Activated naive CD4-positive, alpha-beta T cell treated with anti-CD3 and anti-CD28 coated beads, Interleukin-2, amount 50 U/mL, for 72 hours (primary cell): ENCODE measurements around the gene ST3GAL4. TPM values are rescaled to one million over a fixed set of nuclear protein-coding genes. Genes with fewer than 3 reads are reported as not detected.

Experiments used
- ATAC-seq, 2 donors: fragments of 150-1000 bp; cut with Tn5 transposase; 2 replicates each; pipeline ENCODE4 v1.10.0; 2021; ENCODE audit warnings: mild to moderate bottlenecking in 2 of 2, moderate library complexity in 2 of 2
- DNase-seq, 2 donors: peaks; one replicate each; pipeline ENCODE4 v3.0.0; 2021 to 2022; ENCODE audit warnings: low spot score in 2 of 2
- H3K27ac Mint-ChIP-seq, 2 donors: one replicate each; pipeline ENCODE4 v1.8.0; 2022; ENCODE audit warnings: mild to moderate bottlenecking in 2 of 2, mixed read lengths in 2 of 2
- H3K36me3 Mint-ChIP-seq, 2 donors: one replicate each; pipeline ENCODE4 v1.8.0; 2022; ENCODE audit warnings: mixed read lengths in 2 of 2
- H3K9me3 Mint-ChIP-seq, 2 donors: one replicate each; pipeline ENCODE4 v1.8.0; 2022; ENCODE audit warnings: mixed read lengths in 2 of 2
- total RNA-seq, 2 donors: library from RNA; stranded (reverse); gene quantifications; one replicate each; pipeline ENCODE4 v1.2.3, GENCODE V29; 2022

The ST3GAL4 gene
- total RNA-seq, 2 donors from 2014 or later, result 7.2 to 10.5 TPM

DNA sequence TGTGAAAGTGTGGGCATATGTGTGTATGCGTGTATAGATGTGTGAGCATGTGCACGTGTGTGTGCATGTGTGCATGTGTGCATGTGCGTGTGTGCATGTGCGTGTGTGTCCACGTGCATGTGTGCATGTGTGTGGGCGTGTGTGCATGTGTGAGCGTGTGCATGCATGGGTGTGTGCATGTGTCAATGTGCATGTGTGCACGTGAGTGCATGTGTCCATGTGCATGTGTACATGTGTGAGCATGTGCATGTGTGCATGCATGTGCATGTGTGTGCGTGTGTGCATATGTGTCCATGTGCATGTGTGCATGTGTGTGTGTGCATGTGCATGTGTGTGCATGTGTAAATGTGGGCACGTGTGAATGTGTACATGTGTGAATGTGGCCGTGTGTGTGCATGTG is 95.3 kb downstream of the ST3GAL4 start:
- no peak for DNase-seq
- Mint-ChIP-seq H3K36me3 (peaks cover 4 to 9% of the 10 kb centered on the region in 2 donors), H3K9me3 (peaks cover 15 to 21% of the 10 kb centered on the region in 2 donors), H3K27ac (no peak overlapping the region)
- no peak for ATAC-seq

DNA sequence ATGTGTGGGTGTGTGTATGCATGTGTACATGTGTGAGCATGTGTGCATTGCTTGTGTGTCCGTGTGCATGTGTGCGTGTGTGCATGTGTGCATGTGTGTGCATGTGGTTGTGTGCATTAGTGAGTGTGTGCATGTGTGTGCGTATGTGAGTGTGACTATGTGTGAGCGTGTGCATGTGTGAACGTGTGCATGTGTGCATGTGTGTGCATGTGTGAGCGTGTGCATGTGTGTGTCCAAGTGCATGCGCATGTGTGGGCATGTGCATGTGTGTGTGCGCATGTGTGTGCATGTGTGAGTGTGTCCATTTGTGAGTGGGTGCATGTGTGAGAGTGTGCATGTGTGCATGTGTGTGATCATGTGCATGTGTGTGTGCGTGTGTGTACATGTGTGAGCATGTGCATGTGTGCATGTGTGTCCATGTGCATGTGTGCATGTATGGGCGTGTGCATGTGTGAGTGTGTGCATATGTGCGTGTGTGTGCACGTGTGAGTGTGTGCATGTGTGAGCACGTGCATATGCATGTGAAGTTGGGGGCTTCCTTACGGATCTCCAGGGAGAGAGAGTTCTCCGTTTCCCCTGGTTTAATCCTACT is 95.8 kb downstream of the ST3GAL4 start:
- Mint-ChIP-seq H3K27ac (no peak overlapping the region), H3K36me3 (peaks cover 4 to 9% of the 10 kb centered on the region in 2 donors), H3K9me3 (peaks cover 15 to 21% of the 10 kb centered on the region in 2 donors)
- no peak for DNase-seq
- no peak for ATAC-seq

DNA sequence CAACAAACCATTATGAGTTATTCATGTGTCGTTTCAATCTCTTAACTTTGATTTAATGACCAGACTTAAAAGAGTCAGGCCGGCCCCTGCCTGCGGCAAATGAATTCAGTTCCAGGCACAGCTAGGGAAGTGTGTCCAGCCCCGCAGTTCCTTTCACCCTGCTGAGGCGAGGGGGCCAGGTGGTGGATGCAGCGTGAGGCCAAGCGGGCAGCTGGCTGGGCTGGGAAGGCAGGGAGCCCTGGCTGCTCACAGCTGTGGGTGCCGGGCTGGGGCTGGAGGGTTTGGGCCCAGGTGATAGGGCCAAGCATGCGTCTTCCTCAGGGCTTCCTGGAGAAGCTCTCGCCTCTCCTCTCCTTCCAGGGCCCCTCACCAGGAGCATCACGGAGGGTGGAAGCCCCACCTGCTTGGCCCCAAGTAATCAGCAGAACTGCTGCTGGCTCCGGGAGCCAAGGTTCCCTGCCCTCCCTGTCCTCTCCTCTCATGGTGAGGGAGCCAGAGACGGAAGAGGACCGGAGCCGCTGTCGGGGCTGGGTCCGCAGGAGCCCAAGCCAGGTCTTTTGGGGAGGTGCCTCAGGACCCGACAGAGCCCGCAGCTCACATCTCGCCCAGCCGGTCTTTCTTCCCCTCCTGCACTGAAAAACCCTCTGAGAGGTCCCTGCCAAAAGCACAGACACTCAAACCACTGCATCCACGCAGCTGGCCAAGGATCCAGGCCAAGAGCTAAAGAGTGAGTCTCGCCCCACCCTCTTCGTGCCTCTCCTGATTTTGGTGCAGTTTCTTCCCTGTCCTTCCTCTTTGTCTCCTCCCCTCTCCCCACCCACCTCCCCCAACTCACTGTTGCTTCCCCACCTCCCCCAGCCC is 97.0 kb downstream of the ST3GAL4 start:
- Mint-ChIP-seq H3K9me3 (peaks cover 15 to 21% of the 10 kb centered on the region in 2 donors), H3K36me3 (peaks cover 4 to 9% of the 10 kb centered on the region in 2 donors), H3K27ac (no peak overlapping the region)
- ATAC-seq, result no peak
- DNase-seq, result no peak

DNA sequence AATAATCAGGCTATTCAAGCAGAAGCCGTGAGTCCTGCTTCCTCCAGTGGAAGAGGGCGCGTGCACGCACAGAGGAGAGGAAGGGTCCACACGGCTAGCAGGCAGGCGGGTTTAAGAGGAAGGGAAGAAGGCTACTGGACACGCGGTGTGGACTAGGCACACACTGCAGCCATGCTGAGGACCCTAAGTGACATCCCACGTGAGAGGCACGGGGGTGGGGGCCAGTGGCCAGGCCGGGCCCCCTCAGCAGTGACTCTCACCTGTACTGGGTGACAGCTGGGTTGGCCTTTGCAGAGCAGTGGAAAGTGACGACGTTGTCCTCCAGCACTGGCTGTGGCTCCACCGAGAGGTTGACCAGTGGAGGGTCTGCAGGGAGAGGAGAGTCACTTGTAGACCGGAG is 100.6 kb downstream of the ST3GAL4 start:
- Mint-ChIP-seq H3K36me3 (no peaks in the 10 kb centered on the region), H3K27ac (no peak overlapping the region)

DNA sequence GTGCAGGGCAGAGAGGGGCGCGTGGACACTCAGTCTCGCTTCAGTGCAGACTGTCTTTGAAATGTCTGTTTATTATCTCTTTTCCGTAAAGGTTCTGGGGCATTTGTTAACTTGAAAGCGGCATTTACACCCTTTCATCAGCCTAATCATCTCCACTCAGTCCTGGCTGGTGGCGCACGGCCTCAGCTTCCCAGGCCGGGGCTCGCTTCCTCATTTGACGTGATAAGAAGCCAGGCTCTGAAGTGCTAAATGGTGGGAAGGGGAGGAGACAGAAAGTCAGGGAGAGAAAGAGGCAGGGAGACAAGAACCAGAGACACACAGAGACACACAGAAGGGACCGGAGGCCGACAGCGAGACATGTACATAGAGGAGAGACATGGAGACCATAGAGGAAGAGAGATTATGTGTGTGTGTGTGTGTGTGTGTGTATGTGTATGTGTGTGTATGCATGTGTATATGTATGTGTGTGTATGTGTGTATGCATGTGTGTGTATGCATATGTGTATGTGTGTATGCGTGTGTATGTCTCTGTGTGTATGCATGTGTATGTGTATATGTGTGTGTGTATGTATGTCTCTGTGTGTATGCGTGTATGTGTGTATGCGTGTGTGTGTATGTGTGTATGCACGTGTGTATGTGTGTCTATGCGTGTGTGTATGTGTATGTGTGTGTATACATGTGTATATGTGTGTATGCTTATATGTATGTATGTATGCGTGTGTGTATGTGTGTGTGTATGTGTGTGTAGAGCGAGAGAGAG is 101.5 kb downstream of the ST3GAL4 start:
- ATAC-seq, result no peak
- peaks cover 0 to 1% of the 10 kb centered on the region in 2 donors for H3K9me3 Mint-ChIP-seq
- H3K36me3 Mint-ChIP-seq, result no peaks in the 10 kb centered on the region
- H3K27ac Mint-ChIP-seq, result no peak overlapping the region
- no peak for DNase-seq

More for the DNA sequence above, 100.6 kb downstream of the ST3GAL4 start:
- no peak for DNase-seq
- no peak for ATAC-seq
- H3K9me3 Mint-ChIP-seq, result peaks cover 4 to 7% of the 10 kb centered on the region in 2 donors

DNA sequence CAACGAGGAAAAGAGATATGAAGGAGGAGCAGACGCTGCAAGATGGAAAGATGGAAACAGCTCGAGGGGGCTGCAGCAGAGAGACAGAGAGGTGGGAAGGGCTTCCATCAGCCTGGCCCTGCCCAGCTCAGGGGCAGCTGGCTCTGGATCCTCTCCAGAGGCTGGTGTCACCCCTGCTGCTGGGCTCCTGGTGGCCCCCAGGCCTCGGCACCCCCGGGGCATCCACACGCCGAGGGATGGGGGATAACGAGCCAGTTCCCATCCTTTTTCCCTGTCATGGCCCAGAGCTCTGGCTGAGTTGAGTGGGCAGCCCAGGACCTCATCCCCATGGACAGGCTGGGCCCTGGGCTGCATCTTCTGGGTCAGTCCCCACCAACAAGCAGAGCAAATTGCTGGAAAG is 102.3 kb downstream of the ST3GAL4 start:
- ATAC-seq, result no peak
- Mint-ChIP-seq H3K36me3 (no peaks in the 10 kb centered on the region), H3K9me3 (no peaks in the 10 kb centered on the region), H3K27ac (no peak overlapping the region)
- DNase-seq, result no peak

DNA sequence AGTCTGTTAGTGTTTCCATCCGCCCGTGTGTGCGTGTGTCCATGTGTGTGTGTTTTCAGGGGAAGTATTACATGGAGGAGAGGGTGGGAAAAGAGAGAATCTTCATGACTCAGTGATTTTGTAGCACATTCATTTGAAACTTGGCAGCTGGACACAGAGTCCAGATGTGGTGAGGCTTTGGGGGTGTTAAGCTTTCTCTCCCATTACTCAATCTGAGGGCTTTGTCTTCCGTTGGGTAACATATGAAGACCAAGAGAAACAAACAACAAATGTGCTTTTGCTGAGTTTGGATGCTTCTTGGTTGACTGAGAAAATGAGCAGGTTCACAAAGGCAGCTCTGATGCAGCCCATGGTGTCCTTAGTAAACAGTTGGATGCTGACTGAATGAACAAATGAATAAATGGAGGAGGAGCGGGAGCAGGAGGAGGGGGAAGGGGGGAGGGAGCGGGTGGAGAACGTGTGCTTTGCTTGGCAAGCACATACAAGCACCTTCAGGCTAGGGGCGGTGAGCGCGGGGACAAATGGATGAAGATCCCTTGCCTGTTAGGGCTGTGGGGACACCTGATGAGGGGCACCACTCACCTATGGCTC is 104.3 kb downstream of the ST3GAL4 start:
- H3K36me3 Mint-ChIP-seq, result no peaks in the 10 kb centered on the region

DNA sequence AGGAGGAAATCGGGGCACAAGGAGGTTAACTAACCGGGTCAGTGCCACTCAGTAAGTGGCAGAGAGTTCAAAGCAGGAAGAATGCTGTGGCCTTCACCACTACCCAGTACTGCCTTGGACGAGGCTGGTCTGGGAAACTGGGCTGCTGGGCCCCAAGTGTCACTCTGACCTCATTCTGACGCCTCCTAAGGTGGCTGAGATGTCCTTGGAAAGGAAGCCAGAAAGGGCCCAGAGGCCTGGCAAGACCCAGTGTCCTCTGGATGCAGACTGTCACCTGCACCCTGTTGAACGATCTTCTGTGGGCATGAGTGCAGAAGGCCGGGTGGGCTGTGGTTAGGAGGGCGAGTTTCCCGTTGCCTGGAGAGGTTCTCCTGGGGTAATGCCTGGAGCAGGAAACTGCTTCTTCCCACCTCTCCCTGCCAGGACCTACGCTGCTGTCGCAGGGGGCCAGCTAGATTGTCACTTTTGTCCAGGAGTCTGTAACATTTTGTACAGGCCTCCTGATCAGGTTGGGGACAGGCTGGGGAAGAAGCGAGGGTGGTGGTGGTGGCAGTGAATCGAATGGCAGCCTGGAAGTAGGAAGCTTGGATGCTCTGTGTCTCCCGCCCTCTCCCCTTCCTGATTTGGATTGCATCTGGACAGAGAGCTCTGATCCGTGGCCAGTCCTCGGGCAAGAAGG is 105.1 kb downstream of the ST3GAL4 start:
- Mint-ChIP-seq H3K27ac (no peak overlapping the region), H3K36me3 (no peaks in the 10 kb centered on the region), H3K9me3 (no peaks in the 10 kb centered on the region)
- no peak for DNase-seq
- no peak for ATAC-seq

More for the DNA sequence above, 104.3 kb downstream of the ST3GAL4 start:
- Mint-ChIP-seq H3K9me3 (no peaks in the 10 kb centered on the region), H3K27ac (no peak overlapping the region)
- ATAC-seq (no peak), DNase-seq (no peak)

DNA sequence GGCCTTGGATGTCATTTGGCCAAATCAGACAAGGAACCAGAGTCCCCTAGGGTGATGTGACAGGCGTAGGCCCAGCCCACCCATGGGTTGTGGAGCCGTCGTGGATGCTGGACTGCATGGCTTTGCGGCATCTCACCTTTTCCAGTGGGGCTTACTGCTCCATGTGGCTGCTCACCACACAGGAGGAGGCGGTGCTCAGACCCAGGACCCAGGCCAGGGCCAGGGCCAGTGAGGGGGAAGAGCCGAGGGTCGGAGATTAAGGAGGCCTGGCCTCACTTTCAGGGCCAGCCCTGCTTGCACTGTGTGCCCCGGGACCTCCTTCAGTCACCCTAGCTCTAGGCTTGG is 105.6 kb downstream of the ST3GAL4 start:
- Mint-ChIP-seq H3K36me3 (no peaks in the 10 kb centered on the region), H3K27ac (no peak overlapping the region), H3K9me3 (no peaks in the 10 kb centered on the region)
- DNase-seq, result no peak
- ATAC-seq, result no peak

DNA sequence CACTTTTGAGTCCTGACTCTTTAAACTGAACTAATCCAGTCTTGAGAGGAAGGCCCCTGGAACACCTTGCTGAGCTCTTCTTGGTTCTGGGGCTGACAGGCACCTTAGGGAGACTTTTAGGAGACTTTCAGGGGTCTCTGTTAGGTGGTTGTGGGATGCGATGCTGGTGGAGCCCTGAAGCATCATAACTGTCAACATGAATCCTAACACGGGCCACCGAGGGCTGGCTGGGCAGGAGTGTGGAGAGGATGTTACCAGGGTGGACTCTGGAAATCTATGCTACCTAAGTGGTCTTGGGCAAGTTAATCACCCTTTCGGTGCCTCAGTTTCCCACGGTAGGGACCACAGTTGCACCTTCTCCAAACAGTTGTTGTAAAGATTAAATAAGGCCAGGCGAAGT is 106.5 kb downstream of the ST3GAL4 start:
- Mint-ChIP-seq H3K27ac (peak overlapping the region in 1 of 2 donors; percentile 51), H3K36me3 (no peaks in the 10 kb centered on the region), H3K9me3 (no peaks in the 10 kb centered on the region)
- DNase-seq, result no peak
- ATAC-seq, result no peak

DNA sequence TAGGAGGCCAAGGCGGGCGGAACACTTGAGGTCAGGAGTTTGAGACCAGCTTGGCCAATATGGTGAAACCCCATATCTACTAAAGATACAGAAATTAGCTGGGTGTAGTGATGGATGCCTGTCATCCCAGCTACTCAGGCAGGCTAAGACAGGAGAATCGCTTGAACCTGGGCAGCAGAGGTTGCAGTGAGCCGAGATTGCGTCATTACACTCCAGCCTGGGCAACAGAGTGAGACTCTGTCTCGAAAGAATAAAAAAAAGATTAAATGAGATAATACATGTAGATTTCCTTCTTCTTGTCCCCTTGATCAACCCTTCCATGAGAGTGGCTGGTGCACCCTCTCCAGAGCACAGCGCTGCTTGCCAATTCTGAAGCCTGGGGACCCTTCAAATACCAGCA is 106.9 kb downstream of the ST3GAL4 start:
- Mint-ChIP-seq H3K9me3 (no peaks in the 10 kb centered on the region), H3K27ac (no peak overlapping the region), H3K36me3 (no peaks in the 10 kb centered on the region)
- no peak for DNase-seq
- ATAC-seq, result no peak

Other genes starting within 250 kb of the ST3GAL4 start
- gene RPUSD4, start 144.0 kb upstream of the ST3GAL4 start, total RNA-seq, result 10 to 100 TPM; 45.6 to 48.4 TPM
- gene FAM118B, start 143.9 kb upstream of the ST3GAL4 start, total RNA-seq, result 10 to 100 TPM in 1 of 2 donors, 1 to 10 TPM in 1; 6.1 to 15.6 TPM
- 100 to 1,000 TPM; 106 to 159 TPM for gene SRPRA, start 86.8 kb upstream of the ST3GAL4 start, total RNA-seq
- 10 to 100 TPM; 57.7 to 61.1 TPM for gene FOXRED1, start 86.5 kb upstream of the ST3GAL4 start, total RNA-seq
- 1 to 10 TPM; 2.8 to 7.4 TPM for gene TIRAP, start 72.6 kb upstream of the ST3GAL4 start, total RNA-seq
- gene DCPS, start 51.6 kb upstream of the ST3GAL4 start, total RNA-seq, result 10 to 100 TPM; 28.1 to 40.2 TPM